ENCODE measurements around the gene MICALL2. TPM values are rescaled to one million over a fixed set of nuclear protein-coding genes. Genes with fewer than 3 reads are reported as not detected.

MICALL2 gene
- polyA plus RNA-seq, 3 donors: 8.2 to 14.9 (median 10.9) TPM

DNA sequence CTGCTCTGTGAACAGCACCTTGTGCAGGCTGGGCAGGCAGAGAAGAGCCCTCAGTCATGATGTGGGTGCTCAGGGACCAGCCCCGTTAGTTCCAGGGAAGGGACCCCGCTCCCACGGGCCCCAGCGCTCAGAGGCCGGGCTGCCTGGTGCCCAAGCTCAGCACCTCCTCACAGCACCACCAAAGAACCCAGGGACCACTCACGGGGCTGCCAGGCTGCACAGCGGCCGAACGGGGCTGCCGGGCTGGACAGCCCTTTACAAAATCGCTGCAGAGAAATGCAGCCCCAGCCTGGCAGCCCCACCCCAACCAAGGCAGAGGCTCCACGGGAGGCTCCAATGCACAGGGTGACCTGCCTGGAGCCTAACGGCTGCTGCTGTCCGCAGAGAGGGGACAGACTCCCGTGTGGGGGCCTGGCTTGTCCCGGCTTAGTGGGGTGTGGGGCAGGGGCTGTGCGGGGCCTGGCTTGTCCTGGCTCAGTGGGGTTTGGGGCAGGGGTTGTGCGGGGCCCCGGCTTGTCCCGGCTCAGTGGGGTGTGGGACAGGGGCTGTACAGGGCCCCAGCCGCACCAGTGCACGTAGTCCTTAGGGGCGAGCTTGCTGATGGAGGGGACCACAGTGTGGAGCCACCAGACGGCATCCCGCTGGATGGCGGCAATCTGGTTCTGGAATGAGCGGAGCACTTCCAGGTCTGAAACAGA lies 35.7 kb upstream of the MICALL2 start:
- DNase-seq (ENCODE audit: extremely low read depth in 1 of 11, low read depth in 9 of 11, low spot score in 4 of 11): no peak

DNA sequence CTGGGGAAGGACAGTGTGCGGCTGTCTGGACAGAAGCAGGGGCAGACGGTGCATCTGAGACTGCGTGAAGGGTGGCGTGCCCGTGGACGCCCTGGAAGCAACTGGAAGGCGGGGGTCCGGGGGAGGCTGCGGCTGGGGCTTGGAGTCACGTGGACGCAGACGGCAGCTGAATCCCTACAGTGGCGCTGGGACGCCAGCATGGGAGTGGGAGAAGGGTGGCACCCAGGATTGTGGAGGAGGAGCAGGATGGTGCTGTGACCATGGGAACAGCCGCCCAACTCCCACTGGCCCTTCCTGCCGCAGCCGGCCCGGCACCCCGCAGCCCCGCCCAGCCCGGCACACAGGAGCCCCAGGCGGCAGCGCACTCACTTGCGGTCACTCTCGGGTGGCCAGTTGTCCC lies 35.2 kb upstream of the MICALL2 start:
- no peak for DNase-seq (ENCODE audit: extremely low read depth in 1 of 11, low read depth in 9 of 11, low spot score in 4 of 11)

GRCh38 chr7:1493571-1493970 lies 34.3 kb upstream of the MICALL2 start:
- no peak for DNase-seq (ENCODE audit: extremely low read depth in 1 of 11, low read depth in 9 of 11, low spot score in 4 of 11)

- DNase-seq (ENCODE audit: extremely low read depth in 1 of 11, low read depth in 9 of 11, low spot score in 4 of 11): no peak
Measured at GRCh38 chr7:1493129-1493528, 33.9 kb upstream of the MICALL2 start.

GRCh38 chr7:1492640-1493039 lies 33.4 kb upstream of the MICALL2 start:
- no peak for DNase-seq (ENCODE audit: extremely low read depth in 1 of 11, low read depth in 9 of 11, low spot score in 4 of 11)

- DNase-seq (ENCODE audit: extremely low read depth in 1 of 11, low read depth in 9 of 11, low spot score in 4 of 11): no peak
Measured at GRCh38 chr7:1492221-1492620, 33.0 kb upstream of the MICALL2 start.

GRCh38 chr7:1490837-1491236 lies 31.6 kb upstream of the MICALL2 start:
- no peak for DNase-seq (ENCODE audit: extremely low read depth in 1 of 11, low read depth in 9 of 11, low spot score in 4 of 11)

DNA sequence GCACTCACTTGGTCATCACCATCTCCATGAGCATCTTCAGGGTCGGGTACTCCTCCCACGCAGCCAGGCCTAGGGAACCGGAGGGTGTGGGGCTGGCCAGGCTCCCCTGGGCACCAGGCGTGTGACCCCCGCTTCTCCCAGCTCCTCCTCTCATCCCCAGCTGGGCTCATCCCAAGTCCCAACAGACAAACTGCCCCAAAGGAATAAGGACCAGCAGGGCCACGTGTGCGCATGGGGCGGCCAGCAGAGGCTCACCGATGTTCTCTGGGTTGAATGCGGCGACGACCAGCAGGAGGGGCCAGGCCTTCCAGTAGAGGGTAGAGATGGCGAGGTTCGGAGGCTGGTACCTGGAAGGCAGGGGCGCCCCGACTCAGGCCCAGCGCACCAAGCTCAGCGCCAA lies 30.1 kb upstream of the MICALL2 start:
- no peak for DNase-seq (ENCODE audit: extremely low read depth in 1 of 11, low read depth in 9 of 11, low spot score in 4 of 11)

- no peak for DNase-seq (ENCODE audit: extremely low read depth in 1 of 11, low read depth in 9 of 11, low spot score in 4 of 11)
Measured at GRCh38 chr7:1488016-1488415, 28.7 kb upstream of the MICALL2 start.

DNA sequence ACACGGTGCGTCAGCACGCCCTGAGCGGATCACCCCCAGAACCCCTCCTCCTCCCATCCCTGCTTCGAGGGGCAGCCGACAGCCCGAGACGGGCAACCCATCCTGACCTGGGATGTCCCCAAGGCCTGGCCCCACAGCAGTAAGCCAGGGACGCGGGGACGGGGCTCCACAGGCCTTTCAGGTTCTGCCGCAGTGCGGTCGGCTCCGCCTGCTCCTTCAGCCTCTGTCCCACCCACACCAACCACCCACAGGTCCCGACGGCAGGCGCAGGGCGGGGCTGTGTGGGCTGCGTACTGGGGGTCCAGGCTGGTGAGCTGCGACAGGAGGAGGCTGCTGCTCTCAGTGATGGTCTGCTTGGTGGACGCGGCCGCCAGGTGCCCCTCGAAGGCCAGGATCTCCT lies 28.2 kb upstream of the MICALL2 start:
- no peak for DNase-seq (ENCODE audit: extremely low read depth in 1 of 11, low read depth in 9 of 11, low spot score in 4 of 11)

DNA sequence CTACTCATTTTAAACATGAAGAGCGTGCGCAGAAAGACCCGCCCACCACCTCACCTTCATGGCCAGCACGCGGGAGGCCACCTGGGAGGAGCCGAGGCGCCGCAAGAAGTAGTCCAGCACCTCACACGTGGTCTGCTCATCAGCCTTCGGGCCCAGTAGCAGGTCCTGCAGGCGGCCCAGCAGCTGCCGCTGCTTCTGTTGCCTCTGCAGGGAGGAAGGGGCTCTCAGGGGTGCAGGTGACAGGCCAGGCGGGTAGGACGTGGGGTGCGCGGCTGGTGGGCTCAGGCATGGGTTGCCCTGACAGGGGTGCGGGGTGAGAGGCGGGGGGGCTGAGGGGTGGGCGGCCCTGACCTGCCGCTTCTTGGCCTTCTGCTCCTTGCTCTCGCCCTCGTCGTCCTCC lies 27.3 kb upstream of the MICALL2 start:
- no peak for DNase-seq (ENCODE audit: extremely low read depth in 1 of 11, low read depth in 9 of 11, low spot score in 4 of 11)

DNA sequence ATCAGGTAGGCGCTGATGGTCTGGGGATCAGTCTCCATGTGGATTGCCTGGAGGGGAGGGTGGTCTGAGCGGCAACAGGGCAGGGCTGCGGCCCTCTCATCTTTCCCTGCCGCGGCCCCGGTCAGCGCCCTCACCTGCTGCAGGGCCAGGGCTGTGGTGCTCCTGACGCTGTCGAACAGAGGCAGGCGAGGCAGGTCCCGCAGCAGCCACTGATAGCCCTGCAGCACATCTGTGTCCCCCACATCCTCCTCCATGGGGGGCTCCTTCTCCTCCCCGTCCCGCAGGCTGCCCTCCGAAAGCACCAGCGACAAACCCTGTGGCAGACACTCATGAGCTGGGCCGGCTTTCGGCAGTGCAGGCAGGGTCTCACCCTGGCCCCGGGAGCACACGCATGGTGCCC lies 25.9 kb upstream of the MICALL2 start:
- no peak for DNase-seq (ENCODE audit: extremely low read depth in 1 of 11, low read depth in 9 of 11, low spot score in 4 of 11)

GRCh38 chr7:1484569-1484968 lies 25.3 kb upstream of the MICALL2 start:
- no peak for DNase-seq (ENCODE audit: extremely low read depth in 1 of 11, low read depth in 9 of 11, low spot score in 4 of 11)

DNA sequence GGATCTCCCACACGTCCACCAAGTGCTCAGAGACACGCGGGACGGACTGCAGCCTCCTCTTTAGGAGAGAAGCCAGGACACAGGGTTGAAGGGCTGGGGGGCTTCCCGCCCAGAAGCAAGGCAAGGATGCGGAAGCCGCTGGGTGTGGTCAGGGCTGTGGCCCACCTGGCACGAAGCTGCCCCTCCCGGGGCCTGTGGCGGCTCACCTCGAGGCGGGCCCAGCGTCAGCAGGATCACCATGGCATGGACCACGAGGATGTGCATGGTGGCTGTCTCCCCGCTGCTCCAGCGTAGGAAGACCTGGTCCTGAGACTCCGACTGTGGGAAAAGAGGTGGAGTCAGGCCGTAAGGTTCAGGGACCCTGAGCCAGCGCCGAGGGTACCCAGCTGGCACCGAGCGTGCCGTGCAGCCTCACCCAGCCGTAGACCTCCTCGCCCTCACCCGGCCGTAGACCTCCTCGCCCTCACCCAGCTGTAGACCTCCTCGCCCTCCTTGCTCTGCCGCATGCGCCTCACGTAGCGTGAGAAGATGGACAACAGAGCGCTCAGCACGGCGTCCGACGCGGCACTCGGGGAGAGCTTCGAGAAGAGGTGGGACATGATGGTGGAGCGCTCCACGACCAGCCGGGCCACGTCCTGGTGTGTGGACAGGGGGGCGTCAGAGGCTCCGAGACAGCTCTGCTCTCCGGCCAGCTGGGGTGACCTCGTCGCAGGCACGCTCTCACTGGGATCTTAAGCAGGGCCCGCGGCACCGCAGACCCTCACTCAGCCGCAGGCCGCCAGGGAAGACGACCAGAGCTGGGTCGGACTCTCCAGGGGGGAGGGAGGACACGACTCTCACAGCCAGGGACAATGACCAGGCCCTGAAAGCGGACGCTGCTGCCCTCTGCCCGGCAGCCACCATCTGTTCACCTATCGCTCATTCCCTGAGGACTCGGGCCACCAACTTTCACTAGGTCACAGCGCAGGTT lies 24.6 kb upstream of the MICALL2 start:
- DNase-seq (ENCODE audit: extremely low read depth in 1 of 11, low read depth in 9 of 11, low spot score in 4 of 11): no peak

DNA sequence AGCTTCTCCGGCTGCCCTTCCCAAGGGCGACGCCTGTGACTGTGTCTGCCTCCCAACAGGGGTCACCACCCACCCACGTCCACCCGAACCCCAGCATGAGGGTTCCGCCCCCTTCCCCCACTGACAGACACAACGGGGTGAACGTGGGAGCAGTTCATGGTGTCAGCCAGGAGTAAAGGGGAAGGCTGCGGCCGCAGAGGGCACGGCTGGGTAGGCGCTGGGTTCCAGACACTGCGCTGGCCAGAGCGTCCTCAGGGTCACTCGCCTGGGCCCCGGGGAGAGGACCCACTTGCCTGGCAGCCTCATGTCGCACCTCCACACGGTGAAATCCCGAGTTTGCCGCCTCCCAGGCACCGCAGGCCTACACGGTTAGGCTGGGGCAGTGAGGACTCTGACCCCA lies 23.8 kb upstream of the MICALL2 start:
- DNase-seq (ENCODE audit: extremely low read depth in 1 of 11, low read depth in 9 of 11, low spot score in 4 of 11): no peak

DNA sequence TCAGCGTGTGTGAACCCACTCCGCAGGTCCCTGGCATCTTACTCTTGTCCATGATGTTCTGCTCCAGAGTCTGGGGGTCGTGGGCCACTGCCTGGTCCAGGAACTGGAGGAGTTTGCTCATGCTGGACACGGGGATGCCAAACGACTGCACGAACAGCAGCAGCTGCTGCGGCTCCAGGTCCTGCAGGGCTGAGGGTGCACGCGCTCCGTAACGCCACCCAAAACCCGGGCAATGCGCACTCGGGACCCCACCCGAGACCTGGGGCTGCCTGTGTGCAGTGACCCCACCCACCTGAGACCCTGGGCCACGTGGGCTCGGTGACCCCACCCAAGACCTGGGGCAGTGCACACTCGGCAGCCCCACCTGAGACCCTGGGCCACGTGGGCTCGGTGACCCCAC lies 22.0 kb upstream of the MICALL2 start:
- DNase-seq (ENCODE audit: extremely low read depth in 1 of 11, low read depth in 9 of 11, low spot score in 4 of 11): no peak

GRCh38 chr7:1480670-1481069 lies 21.4 kb upstream of the MICALL2 start:
- no peak for DNase-seq (ENCODE audit: extremely low read depth in 1 of 11, low read depth in 9 of 11, low spot score in 4 of 11)

GRCh38 chr7:1479287-1479686 lies 20.0 kb upstream of the MICALL2 start:
- DNase-seq (ENCODE audit: extremely low read depth in 1 of 11, low read depth in 9 of 11, low spot score in 4 of 11): no peak

- DNase-seq (ENCODE audit: extremely low read depth in 1 of 11, low read depth in 9 of 11, low spot score in 4 of 11): no peak
Measured at GRCh38 chr7:1478480-1478879, 19.2 kb upstream of the MICALL2 start.

GRCh38 chr7:1476859-1477258 lies 17.6 kb upstream of the MICALL2 start:
- DNase-seq (ENCODE audit: extremely low read depth in 1 of 11, low read depth in 9 of 11, low spot score in 4 of 11): no peak

Measured in renal cortex interstitium (tissue), 11 donors.